ENCODE measurements around the gene POU6F1. TPM values are rescaled to one million over a fixed set of nuclear protein-coding genes. Genes with fewer than 3 reads are reported as not detected.
A peak's percentile ranks its signal among the peaks of the same experiment; 100 is the strongest.

Gene POU6F1
- total and polyA plus RNA-seq, 9 of the 15 experiments (the other 6 are each of a cell fraction or from before 2014, with no cell fraction given) = 0.14 to 3.3 (median 1.1) TPM

DNA sequence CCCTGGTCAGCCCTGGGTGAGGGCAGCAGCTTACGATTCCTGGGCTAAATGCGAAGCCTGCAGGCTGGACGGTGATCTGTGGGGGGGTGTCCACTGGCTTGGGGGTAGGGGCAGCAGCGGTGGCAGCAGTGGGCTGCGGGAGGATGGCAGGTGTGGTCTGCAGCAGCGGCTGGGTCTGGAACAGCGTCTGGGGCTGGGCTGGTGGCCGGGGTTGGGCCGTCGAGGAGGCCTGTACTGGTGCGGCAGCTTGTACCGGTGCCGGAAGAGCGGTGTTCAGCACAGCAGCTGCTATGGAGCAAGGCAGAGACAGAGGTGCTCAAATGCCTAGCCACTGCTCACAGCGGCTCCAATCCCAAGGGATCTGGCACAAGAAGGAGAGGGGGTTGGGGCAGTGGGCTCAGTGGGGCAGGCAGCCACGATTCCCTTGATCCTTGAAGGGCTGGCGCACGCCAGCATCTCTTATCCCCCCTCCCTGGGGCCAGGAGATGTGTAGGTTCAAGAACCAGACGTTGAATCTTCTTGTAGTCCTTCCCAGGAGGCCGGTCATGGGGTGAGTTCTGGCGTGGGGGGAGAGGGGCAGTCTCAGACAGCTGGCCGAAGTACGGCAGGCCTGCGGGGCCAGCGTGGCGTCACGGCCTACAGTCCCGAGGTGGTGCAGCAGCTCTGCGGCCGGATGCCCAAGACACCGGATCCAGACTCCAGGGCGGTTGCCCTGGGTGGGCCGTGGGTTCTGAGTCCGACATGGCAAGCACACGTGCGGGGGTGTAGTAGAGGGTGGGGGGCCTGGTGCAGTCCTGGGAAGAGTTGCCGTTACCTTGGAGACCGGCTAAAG, 19.9 kb downstream of the POU6F1 start (continued):
- TF ChIP-seq, protein P1, sequence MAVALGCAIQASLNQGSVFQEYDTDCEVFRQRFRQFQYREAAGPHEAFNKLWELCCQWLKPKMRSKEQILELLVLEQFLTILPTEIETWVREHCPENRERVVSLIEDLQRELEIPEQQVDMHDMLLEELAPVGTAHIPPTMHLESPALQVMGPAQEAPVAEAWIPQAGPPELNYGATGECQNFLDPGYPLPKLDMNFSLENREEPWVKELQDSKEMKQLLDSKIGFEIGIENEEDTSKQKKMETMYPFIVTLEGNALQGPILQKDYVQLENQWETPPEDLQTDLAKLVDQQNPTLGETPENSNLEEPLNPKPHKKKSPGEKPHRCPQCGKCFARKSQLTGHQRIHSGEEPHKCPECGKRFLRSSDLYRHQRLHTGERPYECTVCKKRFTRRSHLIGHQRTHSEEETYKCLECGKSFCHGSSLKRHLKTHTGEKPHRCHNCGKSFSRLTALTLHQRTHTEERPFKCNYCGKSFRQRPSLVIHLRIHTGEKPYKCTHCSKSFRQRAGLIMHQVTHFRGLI (CRISPR knock-in tag; IDR thresholded peaks at IDR 0.05) = no peak
- TF ChIP-seq KDM2B (CRISPR knock-in tag; IDR thresholded peaks at IDR 0.05) (no peak), KAT7 (CRISPR knock-in tag; IDR thresholded peaks at IDR 0.05; ENCODE audit: borderline replicate concordance) (no peak), ZNF780A (CRISPR knock-in tag; IDR thresholded peaks at IDR 0.05) (no peak)

DNA sequence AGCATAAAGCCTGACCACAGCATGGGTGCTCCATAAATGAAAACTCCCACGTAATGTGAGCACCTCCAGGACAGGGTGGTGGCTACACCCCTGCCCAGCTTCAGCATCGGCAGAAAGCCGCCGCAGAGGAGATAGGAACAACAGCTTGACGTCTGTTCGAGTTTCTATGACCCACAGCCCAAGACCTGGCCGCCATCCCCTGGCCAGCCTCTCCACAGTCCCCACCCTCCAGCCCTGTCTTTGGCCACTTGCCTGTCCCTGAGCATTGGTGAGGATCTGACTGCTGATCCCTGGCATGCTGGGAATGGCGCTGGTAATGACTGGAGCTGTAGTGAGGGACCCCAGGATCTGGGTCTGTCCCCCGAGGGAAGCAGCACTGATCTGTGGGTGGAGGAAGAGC, 21.3 kb downstream of the POU6F1 start:
- no peaks in the 10 kb centered on the region for H3K9me3 ChIP-seq (replicated peaks; ENCODE audit: control insufficient read depth, insufficient read depth, low read depth, low read length)
- H3K36me3 ChIP-seq (ENCODE audit: control insufficient read depth, insufficient read depth, low read length) = no peaks in the 10 kb centered on the region
- peak overlapping the region in 1 of 2 experiments; percentile 41; a peak in 1 of 4 replicates for H3K9ac ChIP-seq (ENCODE audit: insufficient read depth in 1 of 2, low read depth in 2 of 2, low read length in 2 of 2)
- H3K4me1 ChIP-seq (replicated peaks in 1 of 2; ENCODE audit: control insufficient read depth in 2 of 2, insufficient read depth in 2 of 2, low read length in 2 of 2) = peaks cover 0 to 17% of the 10 kb centered on the region in 2 experiments; a peak in 3 of 5 replicates
- intact Hi-C loops (cut with micrococcal nuclease) (no loop called here), in situ Hi-C loops (cut with MboI) (no loop called here)
- no peaks in the 10 kb centered on the region for H3K27me3 ChIP-seq (ENCODE audit: control insufficient read depth in 2 of 2, insufficient read depth in 2 of 2, low read length in 2 of 2)
- FAIRE-seq (no peak), DNase-seq (ENCODE audit: extremely low read depth in 1 of 4, low spot score in 3 of 4) (no peak), ATAC-seq (no peak)
- POLR2A ChIA-PET = interaction anchor here (0.6 to 1.6 kb wide), 3 partner anchors 8 to 218 kb away, joined by 3 to 7 read pairs (median 3); no protein-coding TSS in a partner anchor
- no peak overlapping the region for H2AFZ ChIP-seq (ENCODE audit: low read depth, low read length)
- no peak overlapping the region for H3K27ac ChIP-seq (ENCODE audit: extremely low read depth, low read depth, low read length)
- no peaks in the 10 kb centered on the region for H4K20me1 ChIP-seq (replicated peaks; ENCODE audit: control insufficient read depth, insufficient read depth, low read length)
- WGBS (ENCODE audit: insufficient coverage, low coverage, missing lambda C conversion rate) = 20% methylated on average over 8 of the region's 9 CpGs
- CTCF ChIA-PET (ENCODE audit: low intra/inter-chr PET ratio) = no interaction called here
- BruUV-seq (replicated peaks) = no TSS peak
- H3K9me1 ChIP-seq (ENCODE audit: control insufficient read depth, insufficient read depth, low read length) = no peaks in the 10 kb centered on the region
- no peaks in the 10 kb centered on the region for H3K79me2 ChIP-seq (ENCODE audit: control insufficient read depth, insufficient read depth, low read length)
- H3K4me3 ChIP-seq = no peak overlapping the region
- no peak overlapping the region for H3K4me2 ChIP-seq (ENCODE audit: insufficient read depth, low read length)
- TF ChIP-seq ZNF316 (IDR thresholded peaks at IDR 0.05) = no peak
- no peak for TF ChIP-seq MYC (IDR thresholded peaks at IDR 0.05; ENCODE audit: low read depth, low read length)
- TF ChIP-seq MYC (CRISPR knock-in tag; IDR thresholded peaks at IDR 0.05; ENCODE audit: borderline replicate concordance, low read depth) = no peak
- TF ChIP-seq HOXB6 (CRISPR knock-in tag; IDR thresholded peaks at IDR 0.05; ENCODE audit: borderline replicate concordance) = no peak
- TF ChIP-seq ZFX (CRISPR knock-in tag; IDR thresholded peaks at IDR 0.05) = no peak
- TF ChIP-seq, protein P2, sequence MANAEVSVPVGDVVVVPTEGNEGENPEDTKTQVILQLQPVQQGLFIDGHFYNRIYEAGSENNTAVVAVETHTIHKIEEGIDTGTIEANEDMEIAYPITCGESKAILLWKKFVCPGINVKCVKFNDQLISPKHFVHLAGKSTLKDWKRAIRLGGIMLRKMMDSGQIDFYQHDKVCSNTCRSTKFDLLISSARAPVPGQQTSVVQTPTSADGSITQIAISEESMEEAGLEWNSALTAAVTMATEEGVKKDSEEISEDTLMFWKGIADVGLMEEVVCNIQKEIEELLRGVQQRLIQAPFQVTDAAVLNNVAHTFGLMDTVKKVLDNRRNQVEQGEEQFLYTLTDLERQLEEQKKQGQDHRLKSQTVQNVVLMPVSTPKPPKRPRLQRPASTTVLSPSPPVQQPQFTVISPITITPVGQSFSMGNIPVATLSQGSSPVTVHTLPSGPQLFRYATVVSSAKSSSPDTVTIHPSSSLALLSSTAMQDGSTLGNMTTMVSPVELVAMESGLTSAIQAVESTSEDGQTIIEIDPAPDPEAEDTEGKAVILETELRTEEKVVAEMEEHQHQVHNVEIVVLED (CRISPR knock-in tag; IDR thresholded peaks at IDR 0.05) = no peak
- TF ChIP-seq, protein P3, sequence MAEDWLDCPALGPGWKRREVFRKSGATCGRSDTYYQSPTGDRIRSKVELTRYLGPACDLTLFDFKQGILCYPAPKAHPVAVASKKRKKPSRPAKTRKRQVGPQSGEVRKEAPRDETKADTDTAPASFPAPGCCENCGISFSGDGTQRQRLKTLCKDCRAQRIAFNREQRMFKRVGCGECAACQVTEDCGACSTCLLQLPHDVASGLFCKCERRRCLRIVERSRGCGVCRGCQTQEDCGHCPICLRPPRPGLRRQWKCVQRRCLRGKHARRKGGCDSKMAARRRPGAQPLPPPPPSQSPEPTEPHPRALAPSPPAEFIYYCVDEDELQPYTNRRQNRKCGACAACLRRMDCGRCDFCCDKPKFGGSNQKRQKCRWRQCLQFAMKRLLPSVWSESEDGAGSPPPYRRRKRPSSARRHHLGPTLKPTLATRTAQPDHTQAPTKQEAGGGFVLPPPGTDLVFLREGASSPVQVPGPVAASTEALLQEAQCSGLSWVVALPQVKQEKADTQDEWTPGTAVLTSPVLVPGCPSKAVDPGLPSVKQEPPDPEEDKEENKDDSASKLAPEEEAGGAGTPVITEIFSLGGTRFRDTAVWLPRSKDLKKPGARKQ (CRISPR knock-in tag; IDR thresholded peaks at IDR 0.05) = no peak
- TF ChIP-seq, protein P4, sequence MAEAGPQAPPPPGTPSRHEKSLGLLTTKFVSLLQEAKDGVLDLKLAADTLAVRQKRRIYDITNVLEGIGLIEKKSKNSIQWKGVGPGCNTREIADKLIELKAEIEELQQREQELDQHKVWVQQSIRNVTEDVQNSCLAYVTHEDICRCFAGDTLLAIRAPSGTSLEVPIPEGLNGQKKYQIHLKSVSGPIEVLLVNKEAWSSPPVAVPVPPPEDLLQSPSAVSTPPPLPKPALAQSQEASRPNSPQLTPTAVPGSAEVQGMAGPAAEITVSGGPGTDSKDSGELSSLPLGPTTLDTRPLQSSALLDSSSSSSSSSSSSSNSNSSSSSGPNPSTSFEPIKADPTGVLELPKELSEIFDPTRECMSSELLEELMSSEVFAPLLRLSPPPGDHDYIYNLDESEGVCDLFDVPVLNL (CRISPR knock-in tag; IDR thresholded peaks at IDR 0.05; ENCODE audit: low read depth) = no peak
- TF ChIP-seq ATF7 (IDR thresholded peaks at IDR 0.05) = no peak
- TF ChIP-seq CHD1 (IDR thresholded peaks at IDR 0.05; ENCODE audit: low read length) = no peak
- TF ChIP-seq, protein P5, sequence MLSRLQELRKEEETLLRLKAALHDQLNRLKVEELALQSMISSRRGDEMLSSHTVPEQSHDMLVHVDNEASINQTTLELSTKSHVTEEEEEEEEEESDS (CRISPR knock-in tag; IDR thresholded peaks at IDR 0.05) = no peak

Measured in K562 (cell line).